Neuronal stem cell (in vitro differentiated cells): Measurements from ENCODE around the gene ST8SIA6.
"Not testable (repeated sequence)": the region's sequence is repeated elsewhere in the genome, so short reads cannot be mapped to it uniquely, and the experiment has no call there.

Experiments used
- DNase-seq: peaks from one replicate; pipeline ENCODE4 v3.0.0-alpha.2; 2013; ENCODE audit warnings: low spot score
- H2AFZ ChIP-seq: one replicate; pipeline ENCODE4 v1.6.1; 2013; ENCODE audit warnings: mild to moderate bottlenecking, low read length, inconsistent platforms
- H2AK5ac ChIP-seq: 2 replicates; pipeline ENCODE4 v1.6.1; 2013; ENCODE audit warnings: low read depth, mild to moderate bottlenecking, inconsistent platforms, low read length, moderate library complexity, mixed read lengths
- H2BK120ac ChIP-seq: 2 replicates; pipeline ENCODE4 v1.6.1; 2013; ENCODE audit warnings: low read depth, mild to moderate bottlenecking, inconsistent platforms, low read length, moderate library complexity, mixed read lengths
- H2BK12ac ChIP-seq: one replicate; pipeline ENCODE4 v1.6.1; 2013; ENCODE audit warnings: low read length, inconsistent platforms
- H2BK15ac ChIP-seq: 2 replicates; pipeline ENCODE4 v1.6.1; 2013; ENCODE audit warnings: mild to moderate bottlenecking, low read length, inconsistent platforms, mixed read lengths
- H2BK5ac ChIP-seq: one replicate; pipeline ENCODE4 v1.6.1; 2013; ENCODE audit warnings: inconsistent platforms, mild to moderate bottlenecking, low read length, moderate library complexity
- H3K14ac ChIP-seq: one replicate; pipeline ENCODE4 v1.6.1; 2013; ENCODE audit warnings: low read length, inconsistent platforms
- H3K18ac ChIP-seq: 2 replicates; pipeline ENCODE4 v1.6.1; 2013; ENCODE audit warnings: low read length, inconsistent platforms
- H3K23ac ChIP-seq: 2 replicates; pipeline ENCODE4 v1.6.1; 2013; ENCODE audit warnings: low read depth, mild to moderate bottlenecking, mixed read lengths, low read length, inconsistent platforms; ENCODE audit not compliant: poor library complexity
- H3K27ac ChIP-seq: replicated peaks from 3 replicates; pipeline ENCODE4 v1.5.1; 2013; ENCODE audit warnings: low read length, inconsistent platforms
- H3K27me3 ChIP-seq, 3 experiments: 2 replicates each; pipeline ENCODE4 v1.6.1; 2013; ENCODE audit warnings: low read length in 3 of 3, mild to moderate bottlenecking in 2 of 3, inconsistent platforms in 1 of 3, low read depth in 1 of 3, mixed read lengths in 1 of 3, moderate library complexity in 1 of 3; ENCODE audit not compliant: control insufficient read depth in 3 of 3, insufficient read depth in 3 of 3
- H3K36me3 ChIP-seq, 2 donors: replicated peaks in 1 of 2; 2 replicates each; pipeline ENCODE4 v1.6.1; 2013; ENCODE audit warnings: low read length in 2 of 2; ENCODE audit not compliant: control insufficient read depth in 2 of 2, insufficient read depth in 2 of 2
- H3K4ac ChIP-seq: 2 replicates; pipeline ENCODE4 v1.6.1; 2013; ENCODE audit warnings: inconsistent platforms, mild to moderate bottlenecking, low read length, moderate library complexity
- H3K4me1 ChIP-seq, 2 donors: 1 replicate in 1 of 2; 2 replicates in 1 of 2; pipeline ENCODE4 v1.6.1; 2013; ENCODE audit warnings: low read length in 2 of 2, low read depth in 1 of 2; ENCODE audit not compliant: control insufficient read depth in 2 of 2, insufficient read depth in 1 of 2
- H3K4me2 ChIP-seq: one replicate; pipeline ENCODE4 v1.6.1; 2013; ENCODE audit warnings: mild to moderate bottlenecking, low read length, inconsistent platforms; ENCODE audit not compliant: insufficient read depth, poor library complexity, severe bottlenecking
- H3K4me3 ChIP-seq, 2 donors: 2 replicates each; pipeline ENCODE4 v1.5.1; 2013; ENCODE audit warnings: low read length in 2 of 2, mild to moderate bottlenecking in 2 of 2, inconsistent platforms in 1 of 2, moderate library complexity in 1 of 2
- H3K79me1 ChIP-seq: one replicate; pipeline ENCODE4 v1.6.1; 2013; ENCODE audit warnings: low read depth, mild to moderate bottlenecking, inconsistent platforms, low read length, moderate library complexity
- H3K9ac ChIP-seq: one replicate; pipeline ENCODE4 v1.6.1; 2013; ENCODE audit warnings: mild to moderate bottlenecking, low read depth, low read length, inconsistent platforms; ENCODE audit not compliant: poor library complexity
- H3K9me3 ChIP-seq, 2 donors: replicated peaks in 1 of 2; 2 replicates each; pipeline versions ENCODE3 to v1.6.1; 2013; ENCODE audit warnings: low read length in 2 of 2, mild to moderate bottlenecking in 2 of 2, inconsistent platforms in 1 of 2, low read depth in 1 of 2, mixed read lengths in 1 of 2, moderate library complexity in 1 of 2; ENCODE audit not compliant: control insufficient read depth in 2 of 2, insufficient read depth in 1 of 2
- H4K8ac ChIP-seq: one replicate; pipeline ENCODE4 v1.6.1; 2013; ENCODE audit warnings: low read depth, mild to moderate bottlenecking, inconsistent platforms, low read length, moderate library complexity
- H4K91ac ChIP-seq: one replicate; pipeline ENCODE4 v1.6.1; 2013; ENCODE audit warnings: low read length, low read depth, mild to moderate bottlenecking, inconsistent platforms; ENCODE audit not compliant: poor library complexity
- WGBS, 2 donors: extraction: QIAGEN DNeasy Blood & Tissue Kit; methylation state at CpG; one replicate each; pipeline ENCODE4 v1.1.7; 2013; ENCODE audit warnings: missing lambda C conversion rate in 2 of 2, mixed read lengths in 1 of 2; ENCODE audit not compliant: insufficient read length in 2 of 2, insufficient replicate concordance in 1 of 2; ENCODE audit errors: extremely low coverage in 2 of 2; 5-methylcytosine and 5-hydroxymethylcytosine counted together

ST8SIA6 gene

GRCh38 chr10:17335065-17335464 is 119.3 kb downstream of the ST8SIA6 start:
- Histone ChIP-seq H4K8ac (no peak overlapping the region), H2BK120ac (no peak overlapping the region), H3K27me3 (no peaks in the 10 kb centered on the region), H3K27ac (no peak overlapping the region), H2AK5ac (no peak overlapping the region), H2AFZ (no peak overlapping the region), H3K79me1 (no peaks in the 10 kb centered on the region), H3K4me2 (no peak overlapping the region), H3K9ac (no peak overlapping the region), H3K9me3 (peaks cover 0 to under 1% of the 10 kb centered on the region in 2 donors), H2BK15ac (no peak overlapping the region), H3K36me3 (no peaks in the 10 kb centered on the region), H3K23ac (no peak overlapping the region), H4K91ac (no peak overlapping the region), H3K4me3 (no peak overlapping the region), H3K14ac (no peak overlapping the region), H3K18ac (no peak overlapping the region), H3K4me1 (no peaks in the 10 kb centered on the region), H3K4ac (no peak overlapping the region), H2BK12ac (no peak overlapping the region), H2BK5ac (no peak overlapping the region)
- WGBS, 2 donors = no CpG with 5 or more reads among the region's 2 CpGs
- no peak for DNase-seq

- Histone ChIP-seq H3K4me1 (no peaks in the 10 kb centered on the region), H3K36me3 (no peaks in the 10 kb centered on the region), H3K9me3 (no peaks in the 10 kb centered on the region), H3K4me2 (no peak overlapping the region), H2AK5ac (no peak overlapping the region), H3K9ac (no peak overlapping the region), H3K18ac (no peak overlapping the region), H3K27ac (no peak overlapping the region), H2BK5ac (no peak overlapping the region), H4K8ac (no peak overlapping the region), H2AFZ (no peak overlapping the region), H2BK120ac (no peak overlapping the region), H3K27me3 (peaks cover 0 to 4% (median 0%) of the 10 kb centered on the region in 3 experiments), H3K4ac (no peak overlapping the region), H3K79me1 (no peaks in the 10 kb centered on the region), H3K23ac (no peak overlapping the region), H3K14ac (no peak overlapping the region), H2BK15ac (no peak overlapping the region), H2BK12ac (no peak overlapping the region), H4K91ac (no peak overlapping the region), H3K4me3 (no peak overlapping the region)
- DNase-seq = no peak
- no CpG with 5 or more reads among the region's 2 CpGs for WGBS, 2 donors
These were observed 123.9 kb downstream of the ST8SIA6 start for GRCh38 chr10:17330501-17330900.

- Histone ChIP-seq H3K4me3 (no peak overlapping the region), H3K23ac (no peak overlapping the region), H4K8ac (no peak overlapping the region), H4K91ac (no peak overlapping the region), H3K9me3 (no peaks in the 10 kb centered on the region), H3K27ac (no peak overlapping the region), H2BK5ac (no peak overlapping the region), H2BK12ac (no peak overlapping the region), H3K4me2 (no peak overlapping the region), H3K36me3 (no peaks in the 10 kb centered on the region), H3K9ac (no peak overlapping the region), H2BK15ac (no peak overlapping the region), H3K14ac (no peak overlapping the region), H3K4me1 (no peaks in the 10 kb centered on the region), H3K79me1 (no peaks in the 10 kb centered on the region), H3K27me3 (peaks cover 0 to 4% (median 0%) of the 10 kb centered on the region in 3 experiments), H2AK5ac (no peak overlapping the region), H2BK120ac (no peak overlapping the region), H3K4ac (no peak overlapping the region), H3K18ac (no peak overlapping the region), H2AFZ (no peak overlapping the region)
- WGBS, 2 donors = no CpG with 5 or more reads among the region's 4 CpGs
- no peak for DNase-seq
These were observed 128.0 kb downstream of the ST8SIA6 start for GRCh38 chr10:17326377-17326776.

- H4K91ac ChIP-seq, H3K9me3 ChIP-seq, H3K4me2 ChIP-seq, H3K23ac ChIP-seq, H2BK5ac ChIP-seq, H3K18ac ChIP-seq, H3K79me1 ChIP-seq, H2BK12ac ChIP-seq, H2AK5ac ChIP-seq, H3K4me1 ChIP-seq, H3K27me3 ChIP-seq, H3K14ac ChIP-seq, H3K4ac ChIP-seq, H3K27ac ChIP-seq, DNase-seq, H2AFZ ChIP-seq, H3K9ac ChIP-seq, H3K4me3 ChIP-seq, H3K36me3 ChIP-seq, H2BK120ac ChIP-seq, H4K8ac ChIP-seq, H2BK15ac ChIP-seq: not testable (repeated sequence)
- whole genome bisulfite sequencing, 2 donors = no CpG with 5 or more reads among the region's 3 CpGs
These were observed 132.4 kb downstream of the ST8SIA6 start for GRCh38 chr10:17321957-17322356.
